Neural cell (in vitro differentiated cells): ENCODE results near the gene SPINK8. TPM values are rescaled to one million over a fixed set of nuclear protein-coding genes. Genes with fewer than 3 reads are reported as not detected.

Experiments
- H2AFZ ChIP-seq: fragments of 200-600, 300-800 bp; sonication (generic), shearing (Covaris generic); 2 replicates; pipeline ENCODE4 v1.6.0; 2014; ENCODE audit warnings: low read depth, mild to moderate bottlenecking, antibody characterized with exemption, low read length, moderate library complexity
- H3F3A ChIP-seq: fragments of 200-600 bp; shearing (Covaris generic); 2 replicates; pipeline ENCODE4 v1.6.1; 2016; ENCODE audit warnings: mild to moderate bottlenecking, moderate library complexity, mixed read lengths, antibody characterized with exemption, low read length; ENCODE audit not compliant: insufficient read depth, poor library complexity, severe bottlenecking
- H3K27ac ChIP-seq: fragments of 200-600, 300-800 bp; sonication (generic), shearing (Covaris generic); 2 replicates; pipeline ENCODE4 v1.5.1; 2014; ENCODE audit warnings: mild to moderate bottlenecking, low read length, moderate library complexity
- H3K27me3 ChIP-seq: fragments of 300-800, 200-600 bp; sonication (generic), shearing (Covaris generic); 2 replicates; pipeline ENCODE4 v1.6.0; 2014; ENCODE audit warnings: mild to moderate bottlenecking, low read depth, low read length, moderate library complexity; ENCODE audit not compliant: insufficient read depth
- H3K36me3 ChIP-seq: fragments of 300-800, 200-600 bp; sonication (generic), shearing (Covaris generic); 2 replicates; pipeline ENCODE4 v1.5.1; 2014; ENCODE audit warnings: mild to moderate bottlenecking, antibody characterized with exemption, low read length, moderate library complexity; ENCODE audit not compliant: insufficient read depth
- H3K4me2 ChIP-seq: fragments of 300-800, 200-600 bp; sonication (generic), shearing (Covaris generic); 2 replicates; pipeline ENCODE4 v1.6.0; 2014; ENCODE audit warnings: mild to moderate bottlenecking, low read length
- H3K4me3 ChIP-seq: fragments of 300-800, 200-600 bp; sonication (generic), shearing (Covaris generic); 2 replicates; pipeline ENCODE4 v1.5.1; 2014; ENCODE audit warnings: mild to moderate bottlenecking, low read length, moderate library complexity
- H3K79me2 ChIP-seq: fragments of 200-600 bp; shearing (Covaris generic); replicated peaks from 2 replicates; pipeline ENCODE4 v1.6.0; 2014; ENCODE audit warnings: mild to moderate bottlenecking, low read length, moderate library complexity; ENCODE audit not compliant: insufficient read depth
- H3K9ac ChIP-seq: fragments of 300-800, 200-600 bp; sonication (generic), shearing (Covaris generic); 2 replicates; pipeline ENCODE4 v1.6.1; 2016; ENCODE audit warnings: mild to moderate bottlenecking, low read length, mixed read lengths
- H3K9me2 ChIP-seq: fragments of 200-600 bp; shearing (Covaris generic); 2 replicates; pipeline ENCODE4 v1.6.1; 2016; ENCODE audit warnings: mild to moderate bottlenecking, low read length, mixed read lengths; ENCODE audit not compliant: insufficient read depth
- H3K9me3 ChIP-seq: fragments of 200-600, 300-800 bp; sonication (generic), shearing (Covaris generic); 2 replicates; pipeline ENCODE4 v1.6.1; 2016; ENCODE audit warnings: mild to moderate bottlenecking, mixed run types, low read length, moderate library complexity, mixed read lengths
- H4K20me1 ChIP-seq: fragments of 200-600 bp; shearing (Covaris generic); 2 replicates; pipeline ENCODE4 v1.6.1; 2016; ENCODE audit warnings: mild to moderate bottlenecking, mixed run types; ENCODE audit not compliant: insufficient read depth
- CTCF ChIP-seq: fragments of 450-650 bp; IDR thresholded peaks from 2 replicates; pipeline ENCODE4 v1.5.1; 2014; ENCODE audit warnings: antibody characterized with exemption, mild to moderate bottlenecking, moderate library complexity; ENCODE audit not compliant: poor library complexity, severe bottlenecking
- EP300 ChIP-seq: fragments of 450-650 bp; conservative IDR thresholded peaks from 2 replicates; pipeline ENCODE4 v1.6.1; 2014; ENCODE audit warnings: antibody characterized with exemption, mild to moderate bottlenecking, moderate library complexity; ENCODE audit not compliant: poor library complexity, severe bottlenecking
- EZH2 ChIP-seq: fragments of 200-600, 300-800 bp; shearing (Covaris generic), sonication (generic); IDR thresholded peaks from 2 replicates; pipeline ENCODE4 v1.6.1; 2014; ENCODE audit warnings: antibody characterized with exemption, low read length, borderline replicate concordance, mild to moderate bottlenecking; ENCODE audit not compliant: insufficient read depth, poor library complexity, severe bottlenecking
- MXI1 ChIP-seq: fragments of 450-650 bp; conservative IDR thresholded peaks from 2 replicates; pipeline ENCODE4 v1.6.1; 2014; ENCODE audit warnings: antibody characterized with exemption, mild to moderate bottlenecking; ENCODE audit not compliant: poor library complexity, severe bottlenecking
- POLR2AphosphoS5 ChIP-seq: IDR thresholded peaks from 2 replicates; pipeline ENCODE4 v1.6.1; 2012
- RAD21 ChIP-seq: fragments of 450-650 bp; conservative IDR thresholded peaks from 2 replicates; pipeline ENCODE4 v1.6.1; 2014; ENCODE audit warnings: antibody characterized with exemption, mild to moderate bottlenecking, moderate library complexity
- REST ChIP-seq: IDR thresholded peaks from 2 replicates; pipeline ENCODE4 v1.6.1; 2012; ENCODE audit warnings: borderline replicate concordance
- SMC3 ChIP-seq: fragments of 450-650 bp; conservative IDR thresholded peaks from 2 replicates; pipeline ENCODE4 v1.6.1; 2014; ENCODE audit warnings: antibody characterized with exemption, mild to moderate bottlenecking, moderate library complexity; ENCODE audit not compliant: poor library complexity
- TAF1 ChIP-seq: IDR thresholded peaks from 2 replicates; pipeline ENCODE4 v1.6.1; 2012; ENCODE audit warnings: low read depth
- polyA plus RNA-seq: library from polyadenylated mRNA; depleted of rRNA; stranded (reverse); fragments of >200 nt; gene quantifications from 2 replicates; pipeline ENCODE4 v1.2.3, GENCODE V29; 2014

SPINK8 gene
- polyA plus RNA-seq, 1 donor from 2014 or later: not detected

- Histone ChIP-seq H3K79me2 (no peaks in the 10 kb centered on the region), H3K36me3 (no peaks in the 10 kb centered on the region), H3K4me3 (no peak overlapping the region), H3K9me3 (no peaks in the 10 kb centered on the region), H4K20me1 (no peaks in the 10 kb centered on the region), H3K9ac (no peak overlapping the region), H3K27ac (no peak overlapping the region), H2AFZ (no peak overlapping the region), H3F3A (no peaks in the 10 kb centered on the region), H3K4me2 (no peak overlapping the region), H3K27me3 (no peaks in the 10 kb centered on the region), H3K9me2 (no peaks in the 10 kb centered on the region)
- no peak for TF ChIP-seq EP300
- no peak for TF ChIP-seq REST
- no peak for TF ChIP-seq RAD21
- no peak for TF ChIP-seq TAF1
- TF ChIP-seq CTCF: no peak
- no peak for TF ChIP-seq MXI1
- TF ChIP-seq EZH2: no peak
- no peak for TF ChIP-seq SMC3
- no peak for TF ChIP-seq POLR2AphosphoS5
Observed at GRCh38 chr3:48267782-48268181, 65.7 kb downstream of the SPINK8 start.

GRCh38 chr3:48258530-48258929, 74.9 kb downstream of the SPINK8 start:
- Histone ChIP-seq H3K9me3 (no peaks in the 10 kb centered on the region), H3K27me3 (no peaks in the 10 kb centered on the region), H3F3A (no peaks in the 10 kb centered on the region), H4K20me1 (no peaks in the 10 kb centered on the region), H3K27ac (no peak overlapping the region), H3K9ac (no peak overlapping the region), H2AFZ (no peak overlapping the region), H3K36me3 (no peaks in the 10 kb centered on the region), H3K79me2 (peaks cover 3% of the 10 kb centered on the region), H3K4me2 (no peak overlapping the region), H3K4me3 (no peak overlapping the region), H3K9me2 (no peaks in the 10 kb centered on the region)
- TF ChIP-seq REST (no peak), EP300 (no peak), RAD21 (no peak), MXI1 (no peak), TAF1 (no peak), EZH2 (no peak), SMC3 (no peak), CTCF (no peak), POLR2AphosphoS5 (no peak)
